ENCODE measurements around the gene RTL10.
"Not testable (repeated sequence)": the region's sequence is repeated elsewhere in the genome, so short reads cannot be mapped to it uniquely, and the experiment has no call there.

RTL10 gene

DNA sequence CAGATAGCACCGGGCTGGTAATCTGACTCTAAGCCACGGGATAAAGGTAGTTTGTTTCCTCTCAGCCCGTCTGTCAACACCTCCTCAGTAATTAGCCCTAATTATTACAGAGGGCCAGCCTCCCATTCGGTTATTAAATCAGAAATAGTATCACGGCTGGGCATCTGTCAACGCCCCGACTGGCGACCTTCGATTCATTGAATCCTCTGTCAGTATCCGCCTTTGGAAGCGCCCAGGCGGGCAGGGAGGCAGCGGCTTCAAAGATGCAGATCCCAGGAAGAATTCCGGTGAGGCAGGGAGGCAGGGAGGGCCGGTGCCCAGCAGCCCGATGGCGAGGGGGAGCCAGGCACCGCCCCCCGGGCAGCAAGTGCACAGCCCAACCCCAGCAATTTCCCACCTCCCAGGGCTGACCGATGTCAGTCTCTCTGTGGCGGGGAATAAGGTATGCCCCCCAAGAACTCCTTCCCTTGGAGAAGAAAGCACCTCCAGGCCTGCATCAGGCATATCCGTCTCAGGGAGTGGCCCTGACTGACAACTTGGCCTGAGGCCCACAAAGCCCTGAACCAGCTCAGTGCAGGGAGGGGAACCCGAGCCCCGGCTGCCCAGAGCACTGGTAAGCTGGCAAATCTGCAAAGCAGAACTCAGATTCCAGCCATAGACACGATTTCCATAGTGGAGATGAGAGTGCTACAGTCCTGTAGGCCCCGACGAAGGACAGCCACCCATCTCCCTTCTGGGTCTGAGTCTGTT is 11.4 kb downstream of the RTL10 start:
- DNase-seq (ENCODE audit: low spot score), result no peak

DNA sequence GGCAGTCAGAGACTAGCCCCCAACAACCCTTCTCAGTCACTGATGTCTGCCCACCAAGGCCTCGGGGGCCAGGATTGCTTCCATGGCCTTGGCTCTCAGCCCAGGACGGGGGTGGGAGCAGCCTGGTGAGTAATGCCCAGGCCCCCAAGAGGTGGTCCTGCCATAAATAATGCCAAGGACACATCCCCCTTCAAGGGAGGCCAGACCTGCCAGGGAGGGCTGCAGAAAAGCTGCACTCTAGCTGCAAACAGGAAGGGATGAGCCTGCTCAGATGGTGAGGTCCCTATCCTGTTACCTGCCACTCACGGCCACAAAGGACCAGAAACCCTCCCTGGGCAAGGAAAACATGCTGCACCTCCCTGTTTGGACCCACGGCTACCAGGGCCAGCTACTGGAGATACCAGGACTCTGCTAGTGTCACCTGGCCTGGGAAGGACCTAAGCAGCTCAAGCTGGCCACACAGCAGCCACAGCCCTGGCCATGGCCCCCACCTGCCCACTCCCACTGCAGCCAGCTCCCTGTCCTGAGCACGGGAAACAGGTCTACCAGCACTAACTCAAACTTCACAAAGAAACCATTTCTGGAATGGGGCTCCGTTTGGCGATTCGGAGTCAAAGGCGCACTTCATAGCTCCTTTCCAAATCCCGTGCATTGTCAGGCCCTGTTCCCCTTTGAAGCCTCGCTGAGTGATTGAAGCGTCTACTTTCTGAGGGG is 12.1 kb downstream of the RTL10 start:
- DNase-seq (ENCODE audit: low spot score), result no peak

DNA sequence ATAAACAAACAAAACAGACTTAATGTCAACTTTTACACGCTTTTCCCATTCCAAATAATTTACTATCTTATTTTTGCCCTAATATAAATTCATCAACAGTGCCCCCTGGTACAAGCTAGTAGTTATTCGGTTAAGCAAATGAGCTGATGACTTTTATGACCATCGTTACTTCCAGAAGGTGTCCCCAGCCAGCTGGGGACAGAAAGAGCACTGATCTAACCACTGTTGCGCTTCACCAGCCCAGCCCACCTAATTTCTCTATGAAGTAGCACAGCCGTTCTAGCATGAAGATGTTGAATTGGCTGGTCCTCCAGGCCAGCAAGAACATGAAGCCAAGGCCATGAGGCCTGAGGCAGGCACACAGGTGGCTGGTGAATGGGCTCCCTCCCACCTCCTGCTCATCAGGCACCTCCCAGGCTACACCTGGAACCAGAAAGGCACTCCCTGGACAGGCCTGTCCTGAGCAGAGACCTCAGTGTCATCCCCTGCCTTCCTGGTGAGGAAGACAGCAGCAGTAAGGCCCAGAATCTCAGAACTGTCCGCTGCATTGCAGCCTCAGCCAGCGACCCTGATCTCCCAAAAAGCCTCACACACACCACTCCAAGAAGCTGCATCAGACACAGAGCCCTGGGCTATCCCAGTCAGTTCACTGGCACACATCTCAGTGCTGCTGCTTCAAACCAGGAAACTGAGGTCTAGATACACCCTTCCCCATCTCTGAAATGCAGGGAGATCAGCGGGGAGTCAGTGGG is 12.9 kb downstream of the RTL10 start:
- DNase-seq (ENCODE audit: low spot score), result no peak

DNA sequence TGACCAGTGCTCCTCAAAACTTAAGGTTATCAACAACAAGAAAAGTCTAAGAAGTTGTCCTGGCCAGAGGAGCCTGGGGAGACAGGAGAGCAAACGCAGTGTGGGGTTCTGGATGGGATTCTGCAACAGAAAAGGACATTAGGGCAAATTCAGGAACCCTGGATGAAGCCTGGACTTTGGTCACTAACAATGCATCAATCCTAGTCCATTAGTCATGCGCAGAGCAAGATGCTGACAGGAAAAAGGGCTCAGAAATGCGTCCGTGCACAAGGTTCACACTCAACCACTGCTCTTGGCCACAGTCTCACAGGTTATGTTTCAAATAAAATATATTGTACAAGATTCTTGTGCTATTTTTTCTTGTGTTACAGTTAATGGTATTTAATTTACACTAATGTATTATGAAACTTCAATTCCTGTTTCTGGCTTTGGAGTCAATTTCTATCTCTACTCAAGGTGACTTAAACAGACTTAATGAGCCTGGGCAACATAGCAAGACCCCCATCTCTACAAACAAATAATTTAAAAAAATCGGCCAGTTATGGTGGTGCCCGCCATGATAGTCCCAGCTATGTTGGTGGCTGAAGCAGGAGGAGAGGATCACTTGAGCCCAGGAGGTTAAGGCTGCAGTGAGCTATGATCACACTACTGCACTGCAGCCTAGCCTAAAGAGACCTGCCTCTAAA is 13.6 kb downstream of the RTL10 start:
- DNase-seq (ENCODE audit: low spot score), result no peak

DNA sequence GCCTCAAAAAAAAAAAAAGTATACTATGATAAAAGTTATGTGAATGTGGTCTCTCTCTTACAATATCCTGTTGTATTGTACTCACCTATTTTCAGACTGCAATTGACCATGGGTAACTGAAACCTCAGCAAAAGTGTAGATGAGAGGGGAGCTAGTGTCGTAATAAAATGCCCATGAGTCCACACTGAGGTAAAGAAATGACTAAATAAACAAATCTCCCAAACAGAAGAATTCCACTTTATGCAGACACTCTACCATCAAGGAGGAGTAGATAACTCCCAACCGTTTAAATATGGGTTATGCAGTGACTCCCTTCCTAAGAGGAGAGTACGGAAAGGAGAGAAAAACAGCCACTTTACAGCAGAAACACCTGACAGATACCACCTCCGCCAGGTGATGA is 14.6 kb downstream of the RTL10 start:
- DNase-seq (ENCODE audit: low spot score), result no peak

DNA sequence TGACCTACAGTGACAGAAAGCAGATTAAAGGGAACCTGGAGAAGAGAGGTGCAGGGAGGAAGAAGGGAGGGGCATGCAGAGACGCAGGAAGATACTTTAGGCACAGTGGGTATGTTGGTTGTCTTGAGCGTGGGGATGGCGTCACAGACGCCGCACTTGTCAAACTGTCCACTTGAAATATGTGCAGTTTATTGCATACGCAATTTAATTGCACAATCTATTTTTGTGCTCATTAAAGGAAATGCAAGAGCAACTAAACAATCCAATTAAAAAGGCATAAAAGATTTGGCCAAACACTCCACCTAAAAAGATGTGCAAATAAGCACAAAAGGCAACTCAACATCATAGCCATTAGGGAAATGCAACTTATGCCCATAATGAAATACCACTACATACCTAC is 16.8 kb downstream of the RTL10 start:
- DNase-seq (ENCODE audit: low spot score), result no peak

DNA sequence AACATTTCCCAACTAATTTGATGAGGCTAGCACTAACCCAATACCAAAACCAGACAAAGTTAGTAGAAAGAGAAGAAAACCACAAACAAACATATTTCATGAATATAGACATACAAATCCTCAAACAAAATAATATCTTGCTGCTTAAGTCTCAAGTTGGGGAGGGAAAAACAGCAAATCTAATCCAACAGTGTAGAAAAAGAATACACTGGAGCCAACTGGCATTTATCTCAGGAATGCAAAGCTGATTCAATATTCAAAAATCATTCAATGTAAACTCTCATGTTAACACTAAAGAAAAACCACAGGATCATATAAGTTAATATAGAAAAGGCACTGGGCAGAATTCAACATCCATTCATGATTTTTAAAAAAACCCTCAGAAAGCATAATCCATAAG is 18.2 kb downstream of the RTL10 start:
- DNase-seq (ENCODE audit: low spot score), result no peak

DNA sequence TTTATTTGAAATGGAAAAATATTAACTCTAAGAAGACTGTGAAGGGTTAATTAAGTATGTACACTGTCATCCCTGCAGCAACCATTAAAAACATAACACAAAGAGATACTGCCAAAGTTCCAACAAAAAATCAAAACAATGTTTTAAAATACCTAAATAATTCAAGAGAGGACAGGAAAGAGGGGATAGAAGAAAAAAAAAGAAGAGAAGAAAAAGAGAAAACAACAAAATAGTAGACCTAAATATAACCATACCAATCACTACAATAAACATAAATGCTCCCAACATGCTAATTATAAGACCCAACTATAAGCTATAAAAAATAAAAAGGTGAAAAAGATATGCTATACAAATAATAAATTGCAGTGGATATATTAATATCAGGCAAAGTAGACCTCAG is 20.1 kb downstream of the RTL10 start:
- DNase-seq (ENCODE audit: low spot score), result no peak

DNA sequence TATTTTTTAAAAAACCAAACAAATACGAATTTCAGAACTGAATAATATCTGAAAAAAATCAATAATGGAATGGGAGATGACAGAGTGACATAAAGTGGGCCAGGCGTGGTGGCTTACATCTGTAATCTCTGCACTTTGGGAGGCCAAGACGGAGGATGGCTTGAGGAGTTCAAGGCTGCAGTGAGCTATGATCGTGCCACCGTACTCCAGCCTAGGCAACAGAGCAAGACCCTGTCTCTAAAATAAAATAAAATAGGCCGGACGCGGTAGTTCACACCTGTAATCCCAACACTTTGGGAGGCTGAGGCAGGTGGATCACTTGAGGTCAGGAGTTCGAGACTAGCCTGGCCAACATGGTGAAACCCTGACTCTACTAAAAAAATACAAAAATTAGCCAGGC is 21.3 kb downstream of the RTL10 start:
- not testable (repeated sequence) for DNase-seq (ENCODE audit: low spot score)

DNA sequence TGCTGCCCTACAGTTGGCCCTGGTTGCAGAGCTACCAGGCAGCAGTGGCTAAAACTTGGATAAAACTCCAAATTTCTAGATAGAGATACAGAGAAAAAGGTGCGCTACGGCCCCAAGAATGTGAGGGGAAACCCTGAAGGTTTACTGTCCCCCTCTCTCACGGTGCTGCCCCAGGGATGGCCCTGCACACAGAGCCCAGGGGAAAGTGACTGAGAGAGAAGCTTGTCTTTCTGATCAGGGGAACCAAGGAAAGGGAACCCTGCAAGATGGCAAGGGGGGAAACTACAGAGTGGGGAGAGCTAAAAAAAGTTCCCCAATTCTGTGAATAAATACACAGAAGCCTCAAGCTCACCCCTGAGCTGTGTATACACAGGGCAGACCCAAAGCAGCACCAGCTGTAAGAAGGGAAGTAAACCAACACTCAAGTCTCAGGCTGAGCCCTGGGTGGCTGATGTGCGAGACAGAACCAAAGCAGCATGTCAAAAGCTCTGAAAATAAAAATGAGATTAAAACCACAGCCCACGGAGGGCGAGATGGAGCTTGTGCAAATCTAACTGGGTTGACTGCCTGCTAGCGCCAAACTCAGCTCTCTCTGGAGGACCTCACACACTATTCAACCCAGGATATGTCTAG is 22.1 kb downstream of the RTL10 start:
- no peak for DNase-seq (ENCODE audit: low spot score)

DNA sequence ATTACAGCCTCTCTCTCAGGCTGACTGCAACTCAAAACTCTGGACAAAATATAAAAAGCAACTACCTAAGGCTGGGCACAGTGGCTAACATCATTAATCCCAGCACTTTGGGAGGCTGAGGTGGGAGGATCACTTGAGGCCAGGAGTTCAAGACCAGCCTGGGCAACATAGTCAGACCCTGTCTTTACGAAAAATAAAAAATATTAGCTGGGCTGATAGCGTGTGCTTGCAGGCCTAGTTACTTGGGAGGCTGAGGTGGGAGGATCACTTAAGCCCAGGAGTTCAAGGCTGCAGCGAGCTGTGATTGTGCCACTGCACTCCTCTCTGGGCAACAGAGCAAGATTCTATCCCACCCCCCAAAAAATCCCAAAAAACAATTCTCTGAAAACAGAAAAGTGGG is 22.7 kb downstream of the RTL10 start:
- DNase-seq (ENCODE audit: low spot score), result not testable (repeated sequence)

DNA sequence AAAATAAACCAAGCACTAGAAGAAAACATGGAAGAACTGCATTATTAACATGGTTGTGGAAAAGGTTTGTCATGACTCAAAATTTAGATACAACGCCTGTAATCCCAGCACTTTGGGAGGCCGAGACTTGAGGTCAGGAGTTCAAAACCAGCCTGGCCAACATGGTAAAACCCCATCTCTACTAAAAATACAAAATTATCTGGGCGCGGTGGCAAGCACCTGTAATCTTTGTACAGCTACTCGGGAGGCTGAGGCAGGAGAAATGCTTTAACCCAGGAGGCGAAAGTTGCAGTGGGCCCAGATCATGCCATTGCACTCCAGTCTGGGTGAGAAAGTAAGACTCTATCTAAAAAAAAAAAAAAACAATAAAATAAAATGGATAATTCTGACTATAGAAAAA is 23.7 kb downstream of the RTL10 start:
- no peak for DNase-seq (ENCODE audit: low spot score)

DNA sequence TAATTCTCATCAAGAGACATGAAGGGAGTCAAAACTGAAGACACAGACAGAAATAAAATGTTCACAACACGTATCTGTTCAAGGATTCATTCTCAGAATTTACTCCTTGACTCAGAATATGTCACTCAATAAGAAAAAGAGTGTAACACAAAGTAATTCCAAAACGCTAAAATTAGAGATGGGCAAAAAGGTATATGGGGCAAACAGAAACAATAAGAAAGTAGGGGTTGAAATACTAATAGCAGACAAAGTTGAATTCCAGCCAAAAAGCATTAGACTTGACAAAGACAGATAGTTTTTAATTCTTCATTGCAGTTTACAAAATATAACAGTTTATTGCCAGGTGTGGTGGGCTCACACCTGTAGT is 26.7 kb downstream of the RTL10 start:
- no peak for DNase-seq (ENCODE audit: low spot score)

DNA sequence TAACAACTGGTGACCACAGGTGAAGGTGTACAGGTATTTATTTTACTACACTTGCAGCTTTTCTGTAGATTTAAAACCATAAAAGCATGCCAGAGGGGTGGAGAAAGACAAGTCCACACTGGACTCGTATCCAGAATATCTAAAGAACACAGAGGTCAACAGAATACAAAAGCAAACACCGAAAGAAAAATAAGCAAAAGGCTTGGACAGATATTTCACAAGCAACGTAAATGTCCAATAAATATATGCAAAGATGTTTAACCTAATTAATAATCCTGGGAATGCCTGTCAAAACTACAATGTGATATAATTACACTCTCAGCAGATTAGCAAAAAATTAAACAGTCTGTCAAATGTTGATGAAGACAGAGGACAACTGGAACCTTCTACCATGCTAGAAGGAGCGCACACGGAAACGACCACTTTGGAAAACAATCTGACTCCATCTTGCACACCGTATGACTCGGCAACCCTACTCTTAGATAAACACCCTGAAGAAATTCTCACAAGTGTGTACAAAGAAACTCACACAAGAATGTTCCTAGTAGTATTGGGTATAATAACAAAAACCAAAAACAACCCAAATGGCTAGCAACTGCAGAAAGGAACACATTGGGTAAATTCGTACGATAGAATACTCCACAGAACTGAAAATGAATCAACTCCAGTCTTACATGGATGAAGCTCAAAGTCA is 27.2 kb downstream of the RTL10 start:
- no peak for DNase-seq (ENCODE audit: low spot score)

DNA sequence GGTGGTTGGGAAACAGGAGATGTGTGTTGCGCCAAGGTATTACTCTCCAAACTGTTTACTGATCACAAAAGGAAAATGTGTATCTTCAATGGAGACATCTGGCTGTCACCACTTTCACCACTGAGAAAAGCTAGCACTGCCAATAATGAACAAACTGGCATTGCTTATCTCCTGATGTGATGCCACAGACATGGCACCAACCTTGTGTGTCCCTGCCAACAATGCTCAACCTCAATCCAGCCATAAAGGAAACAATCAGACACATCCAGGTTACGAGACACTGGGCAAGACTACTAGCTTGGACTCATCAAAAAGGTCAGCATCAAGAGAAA is 28.1 kb downstream of the RTL10 start:
- no peak for DNase-seq (ENCODE audit: low spot score)

DNA sequence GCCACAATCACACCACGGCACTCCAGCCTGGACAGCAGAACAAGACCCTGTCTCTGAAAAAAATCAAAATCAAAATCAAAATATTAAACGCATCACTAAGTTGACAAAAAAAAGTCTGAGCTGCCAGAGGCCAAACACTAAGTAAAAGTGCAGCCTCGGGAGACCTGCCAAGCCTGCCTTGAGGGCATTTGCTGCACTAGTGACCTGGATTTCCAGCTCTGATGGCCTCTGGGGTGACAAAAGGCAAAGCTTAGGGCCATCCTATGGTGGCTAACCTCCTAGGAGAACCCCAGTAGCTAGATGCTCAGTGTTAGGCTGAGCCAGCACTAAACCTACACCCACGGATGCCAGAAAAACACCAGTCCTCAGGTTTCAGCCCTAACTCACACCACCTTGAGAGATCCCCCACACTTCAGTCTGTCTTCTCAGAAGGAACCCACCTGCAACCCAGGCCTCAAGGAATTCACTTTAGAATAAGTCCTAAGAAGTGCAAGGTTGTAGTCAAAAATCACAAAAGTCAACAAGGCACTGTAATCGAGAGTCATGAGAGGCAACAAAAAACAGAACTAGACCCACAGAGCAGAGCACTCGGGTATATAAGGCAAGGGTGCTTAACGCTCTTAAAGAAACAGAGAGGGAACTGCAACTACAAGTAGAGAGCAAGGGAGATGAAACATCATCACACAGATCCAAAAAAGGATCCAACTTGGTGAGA is 28.6 kb downstream of the RTL10 start:
- DNase-seq (ENCODE audit: low spot score), result no peak

DNA sequence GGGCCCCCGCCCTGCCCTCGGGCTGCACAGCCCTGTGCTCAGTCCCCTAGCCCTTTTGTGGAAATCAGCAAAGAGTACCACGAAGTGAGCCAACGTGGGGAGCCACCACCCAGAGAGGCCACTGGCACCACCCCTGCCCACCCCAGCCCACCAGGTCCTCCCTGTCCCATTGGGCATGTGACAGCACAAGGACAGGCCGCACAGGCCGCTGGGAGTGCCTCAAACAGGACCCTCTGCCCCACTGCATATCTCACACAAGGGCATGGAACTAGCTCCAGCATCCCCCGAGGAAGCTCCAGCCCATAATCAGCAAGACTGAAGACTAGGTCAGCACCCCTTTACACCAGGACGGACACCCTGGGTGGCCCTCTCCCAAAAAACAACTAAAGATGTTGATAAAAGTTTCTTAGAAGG is 29.7 kb downstream of the RTL10 start:
- DNase-seq (ENCODE audit: low spot score), result no peak

DNA sequence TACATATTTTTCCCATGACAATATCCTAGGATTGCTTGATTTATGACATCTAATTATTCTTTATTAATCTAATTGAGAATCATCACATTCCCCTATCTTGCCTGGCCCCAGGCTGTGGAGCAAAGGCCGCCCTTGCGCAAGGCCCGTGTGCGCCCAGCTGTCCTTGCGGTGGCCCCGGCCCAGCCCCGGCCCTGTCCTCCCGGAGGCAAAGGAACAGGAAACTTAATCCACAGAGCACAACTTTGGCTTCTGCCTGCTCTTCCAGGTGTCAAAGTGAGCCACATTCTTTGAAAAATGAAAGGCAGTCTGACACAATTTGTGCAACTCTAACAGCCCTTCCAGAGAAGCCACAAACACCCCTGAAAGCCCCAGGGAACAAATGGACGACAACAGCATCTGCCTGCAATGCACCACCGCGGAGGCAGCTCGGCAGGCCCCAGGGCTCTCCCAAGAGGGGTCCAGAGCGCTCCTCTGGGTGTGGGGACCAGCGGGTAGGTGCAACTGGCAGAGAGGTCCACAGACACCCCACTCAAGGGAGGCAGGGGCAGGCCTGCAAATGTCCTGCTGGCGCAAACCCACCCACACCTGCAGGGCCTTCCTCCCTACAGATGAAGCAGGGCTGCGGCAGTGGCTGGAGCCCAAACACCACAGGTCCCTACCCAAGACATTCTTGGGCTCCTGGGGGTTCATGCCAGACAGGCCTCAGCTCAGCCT is 30.3 kb downstream of the RTL10 start:
- no peak for DNase-seq (ENCODE audit: low spot score)

DNA sequence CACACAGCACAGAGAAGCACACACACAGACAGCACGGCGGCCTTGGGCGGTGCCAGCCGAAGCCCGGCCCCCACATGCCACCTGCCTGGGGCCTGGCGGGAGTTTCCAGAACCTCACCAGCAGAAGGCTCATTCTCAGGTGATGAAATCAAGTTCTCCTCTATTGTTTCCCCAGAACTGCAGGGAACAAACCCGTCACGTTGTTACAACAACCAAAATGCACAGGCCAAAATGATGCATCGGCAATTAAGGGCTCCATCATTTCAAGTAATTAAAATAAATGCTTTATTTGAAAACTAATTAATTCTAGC is 30.8 kb downstream of the RTL10 start:
- no peak for DNase-seq (ENCODE audit: low spot score)

DNA sequence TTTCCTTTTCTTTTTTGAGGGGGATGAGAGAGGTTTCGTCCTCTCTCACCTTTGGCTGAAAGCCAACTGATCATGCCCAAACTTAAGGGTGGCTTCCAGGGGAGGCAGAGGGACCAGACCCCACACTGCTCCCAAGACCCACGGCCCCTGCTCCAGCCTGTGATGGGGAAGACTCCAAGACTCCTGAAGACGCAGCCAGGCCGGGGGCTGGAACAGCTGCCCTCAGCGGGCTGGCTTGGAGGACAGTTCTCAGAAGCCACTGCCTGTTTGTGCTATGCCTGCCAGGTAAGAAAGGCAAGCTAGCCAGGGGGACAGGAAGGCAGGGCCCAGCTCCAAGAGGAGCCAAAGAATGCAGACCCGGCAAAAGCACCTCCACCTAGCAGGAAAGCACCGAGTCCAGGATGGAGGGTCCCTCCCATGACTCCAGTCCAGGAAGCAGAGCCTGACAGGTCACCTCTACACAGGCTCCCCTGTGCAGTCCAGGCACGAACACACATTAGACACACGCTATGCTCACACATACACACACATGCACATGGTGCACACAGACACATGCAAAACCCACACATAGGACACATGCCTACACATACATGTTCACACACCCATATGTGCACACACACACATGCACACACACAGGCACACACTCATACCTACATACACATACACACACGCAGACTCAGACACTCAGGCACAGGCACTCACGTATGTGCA is 31.3 kb downstream of the RTL10 start:
- no peak for DNase-seq (ENCODE audit: low spot score)
